GM23338 (cell line): ENCODE measurements around the gene SFXN5. TPM values are rescaled to one million over a fixed set of nuclear protein-coding genes. Genes with fewer than 3 reads are reported as not detected.

Experiments
- ATAC-seq: fragments of 200-7000 bp; cut with Tn5 transposase; 3 replicates; pipeline ENCODE4 v1.9.1; 2020
- DNase-seq: peaks from one replicate; pipeline ENCODE4 v3.0.0-alpha.2; 2015; ENCODE audit warnings: low spot score
- H2AFZ ChIP-seq: fragments of 200-600 bp; sonication (generic); 2 replicates; pipeline ENCODE4 v1.8.0; 2016; ENCODE audit warnings: antibody characterized with exemption, mild to moderate bottlenecking, moderate library complexity
- H3F3A ChIP-seq: fragments of 200-600 bp; sonication (generic); replicated peaks from 2 replicates; pipeline ENCODE4 v1.8.0; 2017; ENCODE audit warnings: antibody characterized with exemption, mixed run types, low read depth
- H3K27ac ChIP-seq: fragments of 200-600 bp; sonication (generic); 2 replicates; pipeline ENCODE4 v1.6.1; 2016; ENCODE audit warnings: low read depth
- H3K27me3 ChIP-seq: fragments of 200-600 bp; sonication (generic); 2 replicates; pipeline ENCODE4 v1.8.0; 2016; ENCODE audit warnings: mild to moderate bottlenecking, mixed run types, moderate library complexity; ENCODE audit not compliant: insufficient read depth
- H3K36me3 ChIP-seq: fragments of 200-600 bp; sonication (generic); 2 replicates; pipeline ENCODE4 v1.8.0; 2016; ENCODE audit warnings: mild to moderate bottlenecking; ENCODE audit not compliant: insufficient read depth
- H3K4me1 ChIP-seq: fragments of 200-600 bp; sonication (generic); 2 replicates; pipeline ENCODE4 v1.8.0; 2016; ENCODE audit warnings: mild to moderate bottlenecking, moderate library complexity; ENCODE audit not compliant: insufficient read depth
- H3K4me2 ChIP-seq: fragments of 200-600 bp; sonication (generic); 2 replicates; pipeline ENCODE4 v1.7.1; 2017; ENCODE audit warnings: mixed run types
- H3K4me3 ChIP-seq: fragments of 200-600 bp; sonication (generic); 2 replicates; pipeline ENCODE4 v1.6.1; 2016; ENCODE audit warnings: mixed run types
- H3K79me2 ChIP-seq: fragments of 200-600 bp; sonication (generic); replicated peaks from 2 replicates; pipeline ENCODE4 v1.8.0; 2017; ENCODE audit warnings: mild to moderate bottlenecking; ENCODE audit not compliant: insufficient read depth
- H3K9me2 ChIP-seq: fragments of 200-600 bp; sonication (generic); 2 replicates; pipeline ENCODE4 v1.8.0; 2017; ENCODE audit not compliant: insufficient read depth
- H4K20me1 ChIP-seq: fragments of 200-600 bp; sonication (generic); replicated peaks from 2 replicates; pipeline ENCODE4 v1.8.0; 2017; ENCODE audit warnings: mild to moderate bottlenecking; ENCODE audit not compliant: insufficient read depth
- H3K27ac Mint-ChIP-seq: 2 replicates; pipeline ENCODE4 v1.8.0; 2020; ENCODE audit warnings: inconsistent platforms, mild to moderate bottlenecking, moderate library complexity, mixed read lengths
- H3K27me3 Mint-ChIP-seq: 3 replicates; pipeline ENCODE4 v1.8.0; 2022; ENCODE audit warnings: low read depth, mild to moderate bottlenecking, moderate library complexity, mixed read lengths, inconsistent platforms; ENCODE audit not compliant: insufficient read depth, poor library complexity
- H3K36me3 Mint-ChIP-seq: 3 replicates; pipeline ENCODE4 v1.8.0; 2021; ENCODE audit warnings: low read depth, mild to moderate bottlenecking, inconsistent platforms, moderate library complexity, mixed read lengths
- H3K4me1 Mint-ChIP-seq: 3 replicates; pipeline ENCODE4 v1.8.0; 2020; ENCODE audit warnings: mild to moderate bottlenecking, inconsistent platforms, mixed read lengths
- H3K4me3 Mint-ChIP-seq: 3 replicates; pipeline ENCODE4 v1.8.0; 2021; ENCODE audit warnings: moderate library complexity, mild to moderate bottlenecking, inconsistent platforms, mixed read lengths
- H3K9me3 Mint-ChIP-seq: 3 replicates; pipeline ENCODE4 v1.8.0; 2020; ENCODE audit warnings: moderate library complexity, mild to moderate bottlenecking, inconsistent platforms, mixed read lengths
- EZH2 ChIP-seq: fragments of 200-600 bp; sonication (generic); IDR thresholded peaks from one replicate; pipeline ENCODE4 v1.8.0; 2017; ENCODE audit warnings: antibody characterized with exemption, mild to moderate bottlenecking, low read depth; ENCODE audit not compliant: unreplicated experiment
- EZH2phosphoT487 ChIP-seq: fragments of 200-600 bp; sonication (generic); IDR thresholded peaks from one replicate; pipeline ENCODE4 v1.8.1; 2018; ENCODE audit warnings: antibody characterized with exemption; ENCODE audit not compliant: unreplicated experiment
- JUNB ChIP-seq: IDR thresholded peaks from one replicate; pipeline ENCODE4 v1.6.1; 2016; ENCODE audit warnings: antibody characterized with exemption; ENCODE audit not compliant: unreplicated experiment
- NANOG ChIP-seq: IDR thresholded peaks from 2 replicates; pipeline ENCODE4 v1.6.1; 2016; ENCODE audit warnings: antibody characterized with exemption, borderline replicate concordance
- POLR2AphosphoS5 ChIP-seq: IDR thresholded peaks from 2 replicates; pipeline ENCODE4 v1.6.1; 2016; ENCODE audit warnings: antibody characterized with exemption, low read depth
- STAT1 ChIP-seq: IDR thresholded peaks from one replicate; pipeline ENCODE4 v1.6.1; 2016; ENCODE audit warnings: antibody characterized with exemption; ENCODE audit not compliant: unreplicated experiment
- ZNF114 ChIP-seq: fragments of 250-450 bp; sonication (Bioruptor Pico); IDR thresholded peaks from 2 replicates; pipeline ENCODE4 v1.5.0; 2020; ENCODE audit warnings: mild to moderate bottlenecking, moderate library complexity
- ZNF331 ChIP-seq: fragments of 250-450 bp; sonication (Bioruptor Pico); IDR thresholded peaks from 2 replicates; pipeline ENCODE4 v1.5.0; 2020; ENCODE audit warnings: low read depth, mild to moderate bottlenecking, moderate library complexity
- polyA plus RNA-seq: library from polyadenylated mRNA; unstranded; fragments of >200 nt; fragmentation: Nextera tagmentation; extraction: Ambion mirVana; gene quantifications from 2 replicates; pipeline ENCODE4 v1.2.1, GENCODE V29; 2016
- total RNA-seq: library from RNA; depleted of rRNA; stranded (reverse); fragments of >200 nt; shearing (Covaris generic); gene quantifications from 2 replicates; pipeline ENCODE4 v1.2.3, GENCODE V29; 2014
- TF ChIP-seq, protein P1 (sequence below): IDR thresholded peaks from 2 replicates; pipeline ENCODE4 v1.6.1; 2016; ENCODE audit warnings: antibody characterized with exemption
- TF ChIP-seq, protein P2 (sequence below): IDR thresholded peaks from one replicate; pipeline ENCODE4 v1.6.1; 2018; ENCODE audit warnings: antibody characterized with exemption; ENCODE audit not compliant: unreplicated experiment

Gene SFXN5
- total and polyA plus RNA-seq, 2 experiments from 2014 or later: 23.6 to 25.8 TPM

DNA sequence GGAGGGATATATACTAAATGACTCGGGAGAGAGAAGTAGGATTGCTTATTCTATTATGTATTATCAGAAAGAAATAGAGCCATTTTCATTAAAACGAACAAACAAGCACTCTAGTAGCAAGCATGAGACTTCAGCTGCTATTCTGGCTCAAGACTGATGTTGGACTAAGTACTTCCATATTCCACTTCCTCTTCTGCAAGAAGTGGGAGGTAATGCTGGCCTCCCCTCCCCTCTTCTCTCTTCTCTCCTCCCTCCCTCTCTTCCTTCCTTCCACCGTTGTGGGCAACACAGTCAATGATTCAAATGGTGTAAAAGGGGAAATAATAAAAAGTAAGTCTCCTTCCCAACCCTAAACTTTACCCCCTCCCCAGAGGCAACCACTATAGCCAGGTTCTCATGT, 91.6 kb downstream of the SFXN5 start:
- no peak overlapping the region for H2AFZ ChIP-seq
- H3K27me3 ChIP-seq: no peaks in the 10 kb centered on the region
- H3K79me2 ChIP-seq: no peaks in the 10 kb centered on the region
- H3K27ac Mint-ChIP-seq: no peak overlapping the region
- H3K27me3 Mint-ChIP-seq: peaks cover 11% of the 10 kb centered on the region
- H3K4me1 ChIP-seq: peaks cover 22% of the 10 kb centered on the region
- no peaks in the 10 kb centered on the region for H3K9me3 Mint-ChIP-seq
- H3K36me3 Mint-ChIP-seq: peaks cover 7% of the 10 kb centered on the region; the same call in 2 of the 3 replicates
- H3K4me1 Mint-ChIP-seq: peaks cover 35% of the 10 kb centered on the region
- no peaks in the 10 kb centered on the region for H3F3A ChIP-seq
- H3K27ac ChIP-seq: no peak overlapping the region
- H3K9me2 ChIP-seq: no peaks in the 10 kb centered on the region
- ATAC-seq: no peak
- H3K4me3 ChIP-seq: no peak overlapping the region
- H3K4me3 Mint-ChIP-seq: no peak overlapping the region
- H4K20me1 ChIP-seq: no peaks in the 10 kb centered on the region
- DNase-seq: no peak
- H3K4me2 ChIP-seq: no peak overlapping the region
- H3K36me3 ChIP-seq: no peaks in the 10 kb centered on the region
- TF ChIP-seq ZNF331 (CRISPR knock-in tag): no peak
- TF ChIP-seq, protein P1, sequence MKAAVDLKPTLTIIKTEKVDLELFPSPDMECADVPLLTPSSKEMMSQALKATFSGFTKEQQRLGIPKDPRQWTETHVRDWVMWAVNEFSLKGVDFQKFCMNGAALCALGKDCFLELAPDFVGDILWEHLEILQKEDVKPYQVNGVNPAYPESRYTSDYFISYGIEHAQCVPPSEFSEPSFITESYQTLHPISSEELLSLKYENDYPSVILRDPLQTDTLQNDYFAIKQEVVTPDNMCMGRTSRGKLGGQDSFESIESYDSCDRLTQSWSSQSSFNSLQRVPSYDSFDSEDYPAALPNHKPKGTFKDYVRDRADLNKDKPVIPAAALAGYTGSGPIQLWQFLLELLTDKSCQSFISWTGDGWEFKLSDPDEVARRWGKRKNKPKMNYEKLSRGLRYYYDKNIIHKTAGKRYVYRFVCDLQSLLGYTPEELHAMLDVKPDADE: no peak
- TF ChIP-seq EZH2: no peak
- TF ChIP-seq NANOG: no peak
- TF ChIP-seq JUNB: no peak
- TF ChIP-seq EZH2phosphoT487: no peak
- TF ChIP-seq ZNF114 (CRISPR knock-in tag): no peak
- no peak for TF ChIP-seq STAT1
- TF ChIP-seq, protein P2, sequence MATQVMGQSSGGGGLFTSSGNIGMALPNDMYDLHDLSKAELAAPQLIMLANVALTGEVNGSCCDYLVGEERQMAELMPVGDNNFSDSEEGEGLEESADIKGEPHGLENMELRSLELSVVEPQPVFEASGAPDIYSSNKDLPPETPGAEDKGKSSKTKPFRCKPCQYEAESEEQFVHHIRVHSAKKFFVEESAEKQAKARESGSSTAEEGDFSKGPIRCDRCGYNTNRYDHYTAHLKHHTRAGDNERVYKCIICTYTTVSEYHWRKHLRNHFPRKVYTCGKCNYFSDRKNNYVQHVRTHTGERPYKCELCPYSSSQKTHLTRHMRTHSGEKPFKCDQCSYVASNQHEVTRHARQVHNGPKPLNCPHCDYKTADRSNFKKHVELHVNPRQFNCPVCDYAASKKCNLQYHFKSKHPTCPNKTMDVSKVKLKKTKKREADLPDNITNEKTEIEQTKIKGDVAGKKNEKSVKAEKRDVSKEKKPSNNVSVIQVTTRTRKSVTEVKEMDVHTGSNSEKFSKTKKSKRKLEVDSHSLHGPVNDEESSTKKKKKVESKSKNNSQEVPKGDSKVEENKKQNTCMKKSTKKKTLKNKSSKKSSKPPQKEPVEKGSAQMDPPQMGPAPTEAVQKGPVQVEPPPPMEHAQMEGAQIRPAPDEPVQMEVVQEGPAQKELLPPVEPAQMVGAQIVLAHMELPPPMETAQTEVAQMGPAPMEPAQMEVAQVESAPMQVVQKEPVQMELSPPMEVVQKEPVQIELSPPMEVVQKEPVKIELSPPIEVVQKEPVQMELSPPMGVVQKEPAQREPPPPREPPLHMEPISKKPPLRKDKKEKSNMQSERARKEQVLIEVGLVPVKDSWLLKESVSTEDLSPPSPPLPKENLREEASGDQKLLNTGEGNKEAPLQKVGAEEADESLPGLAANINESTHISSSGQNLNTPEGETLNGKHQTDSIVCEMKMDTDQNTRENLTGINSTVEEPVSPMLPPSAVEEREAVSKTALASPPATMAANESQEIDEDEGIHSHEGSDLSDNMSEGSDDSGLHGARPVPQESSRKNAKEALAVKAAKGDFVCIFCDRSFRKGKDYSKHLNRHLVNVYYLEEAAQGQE: no peak
- TF ChIP-seq POLR2AphosphoS5: no peak

DNA sequence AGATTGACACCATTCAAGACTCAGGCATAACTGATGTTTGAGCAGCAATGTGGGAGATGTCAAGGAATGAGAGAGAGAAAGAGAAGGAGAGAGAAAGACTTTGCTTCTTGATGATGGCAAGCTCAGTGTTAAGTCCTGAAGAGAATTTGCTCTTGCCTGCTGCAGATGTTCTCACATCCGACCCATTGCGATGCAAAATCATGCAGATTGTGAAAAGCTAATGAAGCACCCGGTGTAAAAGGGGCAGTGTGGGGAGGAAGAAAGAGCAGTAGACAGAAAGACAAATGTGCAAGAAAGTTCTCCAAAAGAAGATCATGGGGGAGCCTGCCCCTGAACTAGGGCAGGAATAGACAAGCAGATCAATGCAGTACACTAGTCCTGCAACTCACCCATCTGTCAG, 96.5 kb downstream of the SFXN5 start:
- peak overlapping the region; percentile 69 for H3K4me2 ChIP-seq
- H3K9me2 ChIP-seq: no peaks in the 10 kb centered on the region
- peak overlapping the region; percentile 11; the same call in 1 of the 2 replicates for H3K27ac Mint-ChIP-seq
- no peaks in the 10 kb centered on the region for H3K9me3 Mint-ChIP-seq
- H3K36me3 Mint-ChIP-seq: no peaks in the 10 kb centered on the region
- no peaks in the 10 kb centered on the region for H3F3A ChIP-seq
- peaks cover 9% of the 10 kb centered on the region for H3K27me3 Mint-ChIP-seq
- peaks cover 55% of the 10 kb centered on the region for H3K4me1 Mint-ChIP-seq
- peak overlapping the region; percentile 49 for H3K4me3 Mint-ChIP-seq
- TF ChIP-seq POLR2AphosphoS5 (no peak), NANOG (peak; percentile 53; the same call in 1 of the 2 replicates)
- ATAC-seq (no peak; the same call in 2 of the 3 replicates), DNase-seq (peak; percentile 42)
- no peak overlapping the region for H2AFZ ChIP-seq
- no peaks in the 10 kb centered on the region for H4K20me1 ChIP-seq
- H3K79me2 ChIP-seq: no peaks in the 10 kb centered on the region
- no peak overlapping the region for H3K27ac ChIP-seq
- H3K27me3 ChIP-seq: no peaks in the 10 kb centered on the region
- no peaks in the 10 kb centered on the region for H3K36me3 ChIP-seq
- H3K4me3 ChIP-seq: peak overlapping the region; percentile 34
- H3K4me1 ChIP-seq: peaks cover 41% of the 10 kb centered on the region
